Peyer's patch (tissue), 4 donors: ENCODE results near the gene CAV1.

Experiments used
- CTCF ChIP-seq, 6 experiments: fragments of 450-650 bp in 4 of 6; fragments of 200-600 bp in 2 of 6; sonication (generic) in 1 of 6; IDR thresholded peaks; one replicate each; pipeline ENCODE4 v1.5.1; 2017 to 2019; ENCODE audit warnings: antibody characterized with exemption in 6 of 6, mild to moderate bottlenecking in 3 of 6, moderate library complexity in 1 of 6
- POLR2A ChIP-seq, 2 donors: fragments of 450-650 bp; IDR thresholded peaks; one replicate each; pipeline ENCODE4 v1.5.1; 2017; ENCODE audit warnings: antibody characterized with exemption in 2 of 2, mild to moderate bottlenecking in 2 of 2, moderate library complexity in 2 of 2

GRCh38 chr7:116525298-116525912, 569 bp downstream of the CAV1 start:
- TF ChIP-seq POLR2A (IDR thresholded peaks at IDR 0.05) (no peak), CTCF (IDR thresholded peaks at IDR 0.05) (peak in 1 of 6 experiments; percentile 11)
